ENCODE measurements around the gene DCTN5.

DNA sequence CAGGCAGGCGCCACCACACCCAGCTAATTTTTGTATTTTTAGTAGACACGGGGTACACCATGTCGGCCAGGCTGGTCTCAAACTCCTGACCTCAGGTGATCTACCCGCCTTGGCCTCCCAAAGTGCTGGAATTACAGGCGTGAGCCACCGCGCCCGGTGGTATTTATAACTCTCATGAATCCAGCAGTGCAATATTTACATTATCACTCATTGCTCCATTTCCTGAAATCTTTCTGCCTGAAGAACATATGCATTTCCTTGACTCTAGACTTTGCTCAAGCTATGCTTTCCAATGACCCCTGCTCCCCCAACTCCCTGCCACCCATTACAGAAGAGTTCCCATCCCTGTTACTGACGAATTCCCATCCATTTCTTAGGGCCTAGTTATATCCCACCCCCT lies 25.5 kb upstream of the DCTN5 start:
- TF ChIP-seq, protein P1, sequence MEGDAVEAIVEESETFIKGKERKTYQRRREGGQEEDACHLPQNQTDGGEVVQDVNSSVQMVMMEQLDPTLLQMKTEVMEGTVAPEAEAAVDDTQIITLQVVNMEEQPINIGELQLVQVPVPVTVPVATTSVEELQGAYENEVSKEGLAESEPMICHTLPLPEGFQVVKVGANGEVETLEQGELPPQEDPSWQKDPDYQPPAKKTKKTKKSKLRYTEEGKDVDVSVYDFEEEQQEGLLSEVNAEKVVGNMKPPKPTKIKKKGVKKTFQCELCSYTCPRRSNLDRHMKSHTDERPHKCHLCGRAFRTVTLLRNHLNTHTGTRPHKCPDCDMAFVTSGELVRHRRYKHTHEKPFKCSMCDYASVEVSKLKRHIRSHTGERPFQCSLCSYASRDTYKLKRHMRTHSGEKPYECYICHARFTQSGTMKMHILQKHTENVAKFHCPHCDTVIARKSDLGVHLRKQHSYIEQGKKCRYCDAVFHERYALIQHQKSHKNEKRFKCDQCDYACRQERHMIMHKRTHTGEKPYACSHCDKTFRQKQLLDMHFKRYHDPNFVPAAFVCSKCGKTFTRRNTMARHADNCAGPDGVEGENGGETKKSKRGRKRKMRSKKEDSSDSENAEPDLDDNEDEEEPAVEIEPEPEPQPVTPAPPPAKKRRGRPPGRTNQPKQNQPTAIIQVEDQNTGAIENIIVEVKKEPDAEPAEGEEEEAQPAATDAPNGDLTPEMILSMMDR (conservative IDR thresholded peaks at IDR 0.05): no peak
- TF ChIP-seq ZFX (IDR thresholded peaks at IDR 0.05): no peak
